ENCODE results near the gene PPP1R3C. TPM values are rescaled to one million over a fixed set of nuclear protein-coding genes. Genes with fewer than 3 reads are reported as not detected.
A peak's percentile ranks its signal among the peaks of the same experiment; 100 is the strongest.

PPP1R3C gene
- total RNA-seq = 10 to 100 TPM; 10.6 to 20.5 TPM

- H3K9me3 ChIP-seq = no peaks in the 10 kb centered on the region
- peak; percentile 88 for DNase-seq (ENCODE audit: low spot score)
- no peaks in the 10 kb centered on the region for H3K4me1 ChIP-seq (replicated peaks)
- H3K4me3 ChIP-seq = peak within 1 kb of the TSS; percentile 47 to 57
- intact Hi-C loops (cut with DNase I) = loop anchor here (1.0 to 10.0 kb wide), 7 partner anchors 24 to 282 kb away; partner anchors contain the start of genes HECTD2 and TNKS2
- whole genome bisulfite sequencing = 1% methylated on average over 60 of the region's 61 CpGs
- H3K36me3 ChIP-seq = no peaks in the 10 kb centered on the region
- TF ChIP-seq CTCF (IDR thresholded peaks at IDR 0.05) = peak in 3 of 4 experiments; percentile 7 to 37 (median 30)
- peak; percentile 89 for TF ChIP-seq POLR2AphosphoS5 (IDR thresholded peaks at IDR 0.05)
- TF ChIP-seq POLR2A (IDR thresholded peaks at IDR 0.05) = peak; percentile 73
- no peaks in the 10 kb centered on the region for H3K27me3 ChIP-seq (replicated peaks; ENCODE audit: insufficient read depth)
- peak within 1 kb of the TSS; percentile 58 to 69 for H3K27ac ChIP-seq
Observed at GRCh38 chr10:91632671-91633550, at the start of gene PPP1R3C. Gene PPP1R3C (minus strand): TSS chr10:91633071. CDS start chr10:91632969, 102 bp downstream.

- TF ChIP-seq POLR2AphosphoS5 (IDR thresholded peaks at IDR 0.05) (no peak), POLR2A (IDR thresholded peaks at IDR 0.05) (no peak), CTCF (IDR thresholded peaks at IDR 0.05) (no peak)
- DNase-seq (ENCODE audit: low spot score) = no peak
- Histone ChIP-seq H3K9me3 (no peaks in the 10 kb centered on the region), H3K36me3 (no peaks in the 10 kb centered on the region), H3K27me3 (replicated peaks; ENCODE audit: insufficient read depth) (no peaks in the 10 kb centered on the region), H3K4me1 (replicated peaks) (no peaks in the 10 kb centered on the region), H3K27ac (no peak overlapping the region), H3K4me3 (no peak overlapping the region)
- intact Hi-C loops (cut with DNase I) = no loop called here
- WGBS = 59% methylated on average over 12 of the region's 12 CpGs
Observed at GRCh38 chr10:91681361-91682276, 48.7 kb upstream of the PPP1R3C start.

GRCh38 chr10:91680487-91680886 is 47.6 kb upstream of the PPP1R3C start:
- WGBS = 95% methylated on average over 3 of the region's 3 CpGs
- no peak for DNase-seq (ENCODE audit: low spot score)
- H3K27ac ChIP-seq = no peak overlapping the region
- H3K4me1 ChIP-seq (replicated peaks) = no peaks in the 10 kb centered on the region
- H3K4me3 ChIP-seq = no peak overlapping the region
- no peaks in the 10 kb centered on the region for H3K36me3 ChIP-seq
- intact Hi-C loops (cut with DNase I) = no loop called here
- TF ChIP-seq CTCF (IDR thresholded peaks at IDR 0.05) (no peak), POLR2AphosphoS5 (IDR thresholded peaks at IDR 0.05) (no peak), POLR2A (IDR thresholded peaks at IDR 0.05) (no peak)
- no peaks in the 10 kb centered on the region for H3K9me3 ChIP-seq
- no peaks in the 10 kb centered on the region for H3K27me3 ChIP-seq (replicated peaks; ENCODE audit: insufficient read depth)

- DNase-seq (ENCODE audit: low spot score) = no peak
- no peak overlapping the region for H3K27ac ChIP-seq
- WGBS = 93% methylated on average over 3 of the region's 3 CpGs
Observed at GRCh38 chr10:91679296-91679695, 46.4 kb upstream of the PPP1R3C start.

More at GRCh38 chr10:91679296-91679695, 46.4 kb upstream of the PPP1R3C start:
- intact Hi-C loops (cut with DNase I) = no loop called here
- no peaks in the 10 kb centered on the region for H3K9me3 ChIP-seq
- H3K4me1 ChIP-seq (replicated peaks) = no peaks in the 10 kb centered on the region
- no peak overlapping the region for H3K4me3 ChIP-seq
- H3K36me3 ChIP-seq = no peaks in the 10 kb centered on the region
- H3K27me3 ChIP-seq (replicated peaks; ENCODE audit: insufficient read depth) = no peaks in the 10 kb centered on the region
- no peak for TF ChIP-seq POLR2A (IDR thresholded peaks at IDR 0.05)
- no peak for TF ChIP-seq POLR2AphosphoS5 (IDR thresholded peaks at IDR 0.05)
- TF ChIP-seq CTCF (IDR thresholded peaks at IDR 0.05) = no peak
